ENCODE measurements around the gene DERL3.

Gene DERL3

DNA sequence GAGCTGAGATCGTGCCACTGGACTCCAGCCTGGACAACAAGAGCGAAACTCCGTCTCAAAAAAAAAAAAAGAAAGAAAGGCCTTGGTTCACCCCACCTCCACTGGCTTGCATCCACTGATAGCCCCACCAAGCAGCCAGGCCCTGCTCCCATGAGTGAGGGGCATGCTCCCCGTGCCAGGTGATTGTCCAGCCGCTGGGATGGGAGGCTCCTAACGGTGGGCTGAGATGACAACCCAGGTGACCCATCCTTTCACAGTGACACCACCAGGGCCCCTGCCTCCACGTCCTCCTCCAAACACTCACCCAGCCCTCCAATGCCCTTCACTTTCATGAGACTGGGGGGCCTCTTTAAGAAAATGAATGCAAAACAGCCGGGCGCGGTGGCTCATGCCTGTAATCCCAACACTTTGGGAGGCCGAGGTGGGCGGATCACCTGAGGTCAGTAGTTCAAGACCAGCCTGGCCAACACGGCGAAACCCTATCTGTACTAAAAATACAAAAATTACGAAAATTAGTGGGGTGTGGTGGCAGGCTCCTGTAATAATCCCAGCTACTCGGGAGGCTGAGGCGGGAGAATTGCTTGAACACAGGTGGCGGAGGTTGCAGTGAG lies 8.6 kb upstream of the DERL3 start:
- DNase-seq: no peak

DNA sequence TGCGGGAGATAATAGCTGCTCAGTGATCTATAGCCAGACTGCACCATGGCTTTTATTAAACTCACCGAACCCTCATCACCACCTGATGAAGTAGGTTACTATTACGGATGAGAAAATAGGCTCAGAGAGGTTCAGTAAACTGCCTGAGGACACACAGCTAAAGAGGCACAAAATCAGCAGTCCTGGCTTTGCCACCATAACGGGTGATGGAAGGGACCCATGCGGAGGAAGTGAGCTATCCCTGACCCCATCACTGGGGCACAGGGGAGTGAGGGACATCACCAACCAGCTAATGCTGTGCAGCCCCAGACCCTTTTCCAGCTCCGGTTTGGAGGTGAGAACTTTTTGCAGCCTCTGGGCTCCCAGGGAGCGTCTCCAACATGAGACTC lies 7.3 kb upstream of the DERL3 start:
- no peak for DNase-seq

DNA sequence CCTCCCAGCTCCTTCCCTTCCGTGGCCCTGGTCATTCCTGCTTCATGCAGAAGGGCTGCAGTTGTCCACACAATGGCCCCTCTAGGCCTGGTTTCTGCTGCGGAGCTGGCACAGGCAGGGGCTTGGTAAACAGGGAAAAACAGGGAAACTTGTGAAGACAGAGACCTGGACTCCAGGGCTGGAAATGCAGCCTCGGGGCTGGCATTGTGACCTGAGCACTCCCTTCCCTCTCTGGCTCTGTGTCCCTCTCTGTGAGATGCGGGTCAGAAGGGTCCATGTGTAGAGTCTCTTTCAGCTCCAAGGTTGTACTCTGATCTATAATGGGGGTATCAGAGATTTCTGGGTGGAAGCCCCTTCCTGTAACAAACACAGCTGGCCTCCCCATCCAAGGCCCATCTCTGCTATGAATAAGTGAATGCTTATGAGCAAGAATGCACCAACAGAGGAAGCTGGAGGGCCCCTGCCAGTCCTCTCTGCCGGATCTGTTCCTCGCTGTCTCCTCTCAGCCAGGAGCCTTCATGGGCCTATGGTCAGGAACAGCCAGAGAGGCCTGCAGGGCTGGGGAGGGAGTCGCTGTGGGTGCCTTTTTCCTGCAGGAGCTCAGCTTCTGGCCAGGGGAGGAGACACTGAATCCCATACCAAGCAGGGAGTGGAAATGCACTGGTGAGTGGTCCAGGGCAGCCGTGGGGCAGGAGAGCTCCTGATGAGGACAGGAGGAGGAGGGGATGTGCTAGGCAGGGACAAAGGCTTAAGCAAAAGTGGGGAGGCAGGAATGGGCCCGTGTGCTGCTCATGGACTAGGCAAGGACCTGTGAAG lies 6.7 kb upstream of the DERL3 start:
- no peak for DNase-seq

DNA sequence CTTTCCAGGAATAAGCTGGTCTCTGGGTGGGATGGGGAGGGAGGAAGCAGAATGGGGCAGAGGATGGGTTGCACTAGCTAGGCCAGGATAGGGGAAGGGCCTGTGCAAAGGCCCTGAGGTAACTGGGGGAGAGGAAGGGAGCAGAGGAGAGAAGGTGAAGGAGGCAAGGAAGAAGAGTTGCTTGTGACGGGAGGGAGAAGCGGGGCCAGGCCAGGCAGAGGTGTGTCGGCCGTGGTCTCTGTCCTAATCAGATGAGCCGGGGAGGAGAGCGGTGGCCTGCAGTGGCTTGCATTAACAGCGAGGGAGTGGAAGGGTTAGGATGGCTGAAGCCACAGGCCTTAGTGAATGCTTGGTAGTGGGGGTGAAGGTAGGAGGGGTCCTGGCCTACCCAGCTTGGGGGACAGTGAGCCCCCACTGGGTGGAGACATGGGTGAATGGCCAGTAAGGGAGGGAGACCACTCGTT lies 6.0 kb upstream of the DERL3 start:
- DNase-seq: no peak

DNA sequence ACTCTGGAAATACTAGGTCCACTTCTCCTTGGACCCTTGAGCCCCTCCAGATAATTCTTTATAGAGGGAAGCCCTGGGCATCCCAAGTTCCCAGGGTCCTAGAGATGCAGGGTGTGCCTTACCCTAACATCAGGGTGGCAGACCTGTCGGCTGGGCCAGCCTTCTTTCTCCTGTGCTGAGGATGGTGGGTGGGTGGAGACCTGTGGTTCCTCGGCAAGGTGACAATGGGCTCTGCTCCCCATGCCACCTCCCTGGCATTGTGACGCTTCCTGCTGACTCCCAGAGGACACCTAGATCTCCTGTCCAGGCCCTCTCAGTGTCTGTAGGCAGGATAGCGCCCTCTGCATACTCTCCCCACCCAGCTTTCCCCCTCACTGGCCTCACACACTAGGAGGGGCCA lies 3.8 kb upstream of the DERL3 start:
- DNase-seq: no peak

DNA sequence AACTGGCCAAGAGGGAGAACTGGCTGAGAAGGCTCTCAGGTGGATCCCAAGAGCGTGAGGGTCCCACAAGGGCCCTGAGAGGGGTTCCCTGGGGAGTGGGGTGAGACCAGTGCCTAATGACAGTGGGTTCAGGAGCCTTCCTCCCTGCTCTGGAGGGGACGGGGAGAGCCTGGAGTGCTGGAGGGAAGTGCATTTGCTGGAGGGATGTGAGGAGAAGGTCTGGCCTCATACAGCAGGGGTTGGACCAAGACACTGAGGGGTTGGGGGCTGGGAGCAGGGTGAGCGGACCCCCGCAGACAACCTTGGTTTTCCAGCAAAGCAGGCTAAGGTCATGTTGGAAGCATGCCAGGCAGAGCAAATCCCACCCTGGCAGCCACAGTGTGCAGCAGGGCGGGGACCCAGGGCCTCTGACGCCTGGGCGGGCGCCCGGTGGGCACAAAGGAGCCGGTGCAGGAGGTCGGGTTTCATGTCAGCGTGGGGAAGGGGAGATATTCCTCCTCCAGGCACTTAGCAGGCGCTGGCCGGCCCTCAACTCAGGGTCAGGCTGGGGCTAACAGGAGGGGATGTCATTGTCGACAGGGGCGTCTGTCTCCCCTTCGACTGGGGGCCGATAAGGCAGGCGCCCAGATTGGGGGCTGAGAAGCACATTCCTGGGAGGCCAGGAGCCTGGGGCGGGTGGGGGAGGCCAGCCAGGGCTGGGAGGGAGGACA lies 3.1 kb upstream of the DERL3 start:
- no peak for DNase-seq

DNA sequence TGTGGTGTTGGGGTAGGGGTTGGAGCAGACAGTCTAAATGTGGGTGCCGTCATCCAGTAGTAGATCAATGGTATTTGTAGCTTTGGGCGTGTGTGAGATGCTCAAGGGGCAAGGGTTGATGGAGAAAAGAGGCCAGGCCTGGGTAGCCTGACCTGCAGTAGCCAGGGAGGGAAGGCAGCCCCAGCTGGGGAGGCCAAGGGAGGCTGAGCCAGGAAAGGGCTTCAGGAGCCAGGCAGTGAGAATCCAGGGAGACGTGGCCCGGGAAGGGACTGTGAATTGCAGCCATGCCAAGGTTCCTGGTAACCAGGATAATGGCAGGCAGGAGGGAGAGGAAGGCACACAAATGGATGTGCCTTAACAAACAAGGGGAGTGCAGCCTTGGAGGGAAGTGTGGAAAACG lies 2.5 kb upstream of the DERL3 start:
- no peak for DNase-seq

DNA sequence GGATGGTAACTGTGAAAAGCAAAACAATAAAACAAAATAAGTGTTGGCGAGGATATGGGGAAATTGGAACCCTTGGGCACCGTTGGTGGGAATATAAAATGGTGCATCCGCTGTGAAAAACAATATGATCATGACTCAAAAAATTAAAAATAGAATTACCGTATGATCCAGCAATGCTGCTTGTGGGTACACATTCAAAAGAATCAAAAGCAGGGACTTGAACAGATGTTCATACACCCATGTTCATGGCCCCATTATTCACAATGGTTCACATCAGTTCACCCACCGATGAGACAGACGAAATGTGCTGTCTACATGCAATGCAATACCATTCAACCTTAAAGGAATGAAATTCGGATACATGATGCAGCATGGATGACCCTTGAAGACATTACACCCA lies 1.2 kb upstream of the DERL3 start:
- DNase-seq: no peak

DNA sequence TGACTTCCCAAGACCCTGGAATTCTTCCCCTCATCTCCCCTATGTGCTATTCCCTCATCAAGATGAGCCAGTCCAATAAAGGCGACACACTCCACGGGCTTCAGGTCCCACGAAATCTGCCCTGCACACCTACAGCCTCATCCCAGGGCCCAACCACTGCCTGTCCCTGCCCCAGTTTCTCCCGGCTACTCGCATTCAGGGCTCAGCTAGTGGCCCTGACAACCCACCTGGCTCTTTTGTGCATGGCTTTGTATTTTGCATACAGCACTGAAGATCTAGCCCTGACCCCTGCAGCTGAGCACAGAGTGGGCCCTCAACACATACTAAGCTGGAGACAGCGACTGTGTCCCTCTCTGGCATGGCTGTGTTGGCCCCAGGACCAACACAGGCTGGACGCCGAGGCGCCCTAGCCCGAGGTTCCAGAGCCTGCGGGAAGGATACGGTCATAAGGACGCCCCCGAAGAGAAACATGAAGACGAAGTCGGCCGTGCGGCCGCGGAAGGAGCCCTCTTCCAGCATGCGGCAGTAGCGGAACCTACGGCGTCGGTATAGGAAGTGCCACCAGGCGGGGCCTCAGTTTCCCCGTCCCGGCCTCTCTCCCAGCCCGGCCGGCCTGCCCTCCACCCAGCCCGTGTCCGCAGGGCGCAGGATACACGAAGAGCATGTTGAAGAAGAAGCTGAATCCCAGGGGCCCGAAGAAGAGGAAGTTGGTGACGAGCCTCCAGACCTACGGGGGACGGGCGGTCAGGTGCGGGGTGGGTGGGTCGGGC lies 710 bp downstream of the DERL3 start:
- no peak for DNase-seq

DNA sequence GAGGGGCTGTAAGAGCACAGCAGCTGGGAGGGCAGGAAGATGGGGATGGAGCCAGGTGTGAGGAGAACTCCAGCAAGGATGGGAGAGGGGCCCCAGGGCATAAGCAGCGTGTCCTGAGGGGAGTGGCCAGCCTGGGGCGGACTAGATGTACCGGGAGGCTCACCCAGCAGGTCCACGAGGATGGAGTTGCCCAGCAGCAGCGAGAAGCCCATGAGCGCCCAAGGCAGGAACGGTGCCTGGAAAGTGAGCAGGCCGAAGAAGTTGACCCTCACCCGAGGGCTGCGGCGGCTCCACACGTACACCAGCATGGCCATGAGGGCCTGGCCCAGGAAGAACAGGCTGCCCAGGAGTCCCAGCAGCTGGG lies 1.3 kb downstream of the DERL3 start:
- no peak for DNase-seq

DNA sequence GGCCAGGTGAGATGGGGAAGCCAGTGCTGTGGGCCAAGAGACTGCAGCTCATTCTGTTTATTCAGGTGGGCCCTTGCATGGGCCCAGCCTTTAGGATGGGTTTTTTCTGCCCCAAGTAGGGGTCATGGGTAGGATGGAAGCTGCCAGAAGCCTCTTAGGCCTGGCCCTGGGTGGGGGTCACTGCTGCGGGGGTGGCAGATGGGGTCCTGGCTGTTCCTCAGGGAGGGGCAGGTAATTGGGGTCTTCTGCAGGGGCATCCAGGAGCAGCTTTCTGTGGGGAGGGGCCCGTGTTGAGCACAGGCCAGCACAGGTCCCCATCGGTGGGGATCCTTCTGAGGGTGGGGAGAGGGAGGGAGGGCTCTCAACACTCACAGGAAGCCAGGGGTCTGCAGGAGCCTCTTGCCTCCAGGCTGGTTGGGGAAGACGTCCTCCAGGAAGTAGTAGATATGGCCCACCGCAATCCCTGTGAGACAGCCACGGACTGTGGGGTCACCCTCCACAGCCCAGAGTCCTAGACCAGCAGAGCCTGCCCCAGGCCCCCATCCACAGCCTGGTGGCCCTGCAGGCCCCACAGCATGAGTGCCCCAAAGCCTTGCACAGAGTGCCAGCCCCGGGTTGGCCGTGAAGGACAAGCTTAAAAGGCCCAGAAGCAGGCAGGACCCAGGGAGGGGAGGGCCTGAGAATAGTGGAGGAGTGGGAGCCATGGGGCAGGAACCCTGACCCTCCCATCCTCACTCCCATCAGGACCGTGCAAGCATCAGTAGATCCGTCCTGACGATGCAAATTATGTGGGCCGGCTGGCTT lies 1.9 kb downstream of the DERL3 start:
- no peak for DNase-seq

DNA sequence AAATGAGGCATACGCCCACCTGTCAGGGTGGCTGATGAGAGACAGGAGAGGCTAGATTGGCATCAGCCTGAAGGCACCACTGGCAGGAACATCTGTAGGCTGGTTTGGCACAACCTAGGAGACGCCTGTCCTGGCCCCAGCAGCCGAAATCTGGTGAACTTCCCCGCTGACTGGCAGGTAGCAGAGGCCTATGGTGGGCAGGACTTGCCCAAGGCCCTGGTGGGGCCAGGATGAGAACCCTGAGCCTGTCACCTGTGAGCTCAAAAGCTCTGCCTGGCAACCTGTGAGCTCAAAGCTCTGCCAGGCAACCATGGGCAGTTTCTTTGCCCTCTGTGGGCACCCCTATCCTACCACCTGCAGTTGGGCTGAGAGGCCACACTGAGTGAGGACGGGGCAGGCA lies 2.5 kb downstream of the DERL3 start:
- DNase-seq: no peak

DNA sequence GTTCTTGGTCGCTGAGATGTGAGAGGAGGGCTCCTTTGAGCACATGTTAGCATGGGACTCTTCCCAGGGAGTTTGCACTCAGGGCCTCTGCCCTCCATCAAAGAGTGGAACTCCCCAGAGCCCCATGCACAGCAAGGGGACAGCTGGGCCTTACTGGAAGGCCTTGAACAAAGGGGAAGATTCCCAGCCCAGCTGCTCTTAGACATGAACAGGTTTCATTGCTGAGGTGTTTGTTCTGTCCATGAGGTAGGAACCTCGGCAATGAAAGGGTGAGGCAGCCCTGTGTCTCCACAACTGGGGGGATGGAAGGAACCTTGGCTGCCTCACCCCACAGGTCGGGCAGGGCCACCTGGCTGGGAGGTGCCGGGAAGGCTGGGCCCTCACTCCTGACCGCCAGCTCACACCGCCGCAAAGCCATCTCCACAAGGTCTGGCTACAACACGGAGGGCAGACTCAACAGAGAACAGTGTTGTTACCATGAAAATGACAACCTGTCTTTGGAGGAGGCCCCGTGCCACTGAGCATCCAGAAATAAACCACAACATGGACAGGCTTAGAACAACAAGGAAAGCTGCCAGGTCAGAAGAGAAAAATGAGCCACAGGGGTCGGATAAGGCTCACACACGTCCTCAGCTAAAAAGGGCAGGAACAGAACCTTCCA lies 3.2 kb downstream of the DERL3 start:
- DNase-seq: no peak

DNA sequence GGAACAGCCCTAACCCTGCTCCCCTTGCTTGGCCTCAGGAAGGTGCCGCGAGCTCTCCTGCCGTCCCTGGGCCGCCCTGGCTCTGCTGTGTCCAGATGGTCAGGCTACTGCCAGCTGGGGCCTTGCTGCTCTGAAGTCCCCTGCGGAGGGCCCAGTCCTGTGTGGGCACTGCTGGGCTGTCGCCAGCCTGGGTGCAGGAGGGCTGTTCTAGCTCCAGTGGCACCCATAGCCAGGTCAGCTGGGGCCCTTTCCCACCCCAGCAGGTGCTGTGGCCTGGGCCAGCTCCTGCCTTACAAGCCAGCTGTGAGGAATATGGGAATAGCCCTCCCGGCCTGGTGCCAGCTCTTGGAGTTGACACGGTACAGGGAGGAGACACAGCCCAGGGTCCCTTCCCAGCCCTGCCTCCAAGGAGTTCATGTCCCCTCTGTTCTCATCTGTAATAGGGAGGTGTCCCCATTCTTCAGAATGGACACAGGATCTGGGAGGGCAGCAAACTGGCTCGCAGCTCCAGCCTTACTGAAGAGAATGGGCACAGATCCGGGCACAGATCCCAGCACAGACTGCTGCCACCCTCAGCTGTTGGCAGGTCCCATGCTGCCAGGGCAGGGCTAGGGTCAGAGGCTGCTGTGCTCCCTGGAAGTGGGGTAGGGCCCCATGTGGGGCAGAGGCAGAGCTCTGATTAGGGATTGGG lies 3.9 kb downstream of the DERL3 start:
- DNase-seq: no peak

DNA sequence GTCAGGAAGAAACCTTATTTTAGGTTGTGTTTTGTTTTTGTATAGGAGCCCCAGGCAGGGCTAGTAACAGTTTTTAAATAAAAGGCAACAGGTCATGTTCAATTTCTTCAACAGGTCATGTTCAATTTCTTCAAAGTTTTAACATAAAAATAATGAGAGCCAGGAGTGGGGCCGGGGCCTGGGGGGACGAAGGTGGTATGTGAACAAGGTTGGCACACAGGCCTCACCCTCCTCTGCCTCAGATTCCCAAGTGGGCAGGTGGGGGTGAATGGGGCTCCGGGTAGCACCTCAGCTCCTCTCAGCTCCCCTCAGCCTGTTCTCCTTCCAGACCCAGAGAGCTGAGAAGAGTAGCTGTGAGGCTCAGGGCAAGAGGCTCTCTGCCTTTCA lies 4.4 kb downstream of the DERL3 start:
- no peak for DNase-seq

DNA sequence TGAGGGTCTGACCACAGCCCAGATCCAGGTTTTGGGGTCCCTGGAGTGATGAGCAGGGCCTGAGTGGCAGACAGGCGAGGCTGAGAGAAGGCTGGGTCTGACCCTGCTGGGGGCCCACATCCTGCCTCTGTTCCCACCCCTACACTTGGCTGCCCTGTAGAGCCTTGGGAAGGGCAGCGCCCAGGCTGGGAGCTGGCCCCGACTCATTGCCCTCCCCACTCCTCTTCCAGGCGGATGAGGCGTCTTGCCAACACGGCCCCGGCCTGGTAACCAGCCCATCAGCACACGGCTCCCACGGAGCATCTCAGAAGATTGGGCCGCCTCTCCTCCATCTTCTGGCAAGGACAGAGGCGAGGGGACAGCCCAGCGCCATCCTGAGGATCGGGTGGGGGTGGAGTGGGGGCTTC lies 4.9 kb downstream of the DERL3 start:
- no peak for DNase-seq

DNA sequence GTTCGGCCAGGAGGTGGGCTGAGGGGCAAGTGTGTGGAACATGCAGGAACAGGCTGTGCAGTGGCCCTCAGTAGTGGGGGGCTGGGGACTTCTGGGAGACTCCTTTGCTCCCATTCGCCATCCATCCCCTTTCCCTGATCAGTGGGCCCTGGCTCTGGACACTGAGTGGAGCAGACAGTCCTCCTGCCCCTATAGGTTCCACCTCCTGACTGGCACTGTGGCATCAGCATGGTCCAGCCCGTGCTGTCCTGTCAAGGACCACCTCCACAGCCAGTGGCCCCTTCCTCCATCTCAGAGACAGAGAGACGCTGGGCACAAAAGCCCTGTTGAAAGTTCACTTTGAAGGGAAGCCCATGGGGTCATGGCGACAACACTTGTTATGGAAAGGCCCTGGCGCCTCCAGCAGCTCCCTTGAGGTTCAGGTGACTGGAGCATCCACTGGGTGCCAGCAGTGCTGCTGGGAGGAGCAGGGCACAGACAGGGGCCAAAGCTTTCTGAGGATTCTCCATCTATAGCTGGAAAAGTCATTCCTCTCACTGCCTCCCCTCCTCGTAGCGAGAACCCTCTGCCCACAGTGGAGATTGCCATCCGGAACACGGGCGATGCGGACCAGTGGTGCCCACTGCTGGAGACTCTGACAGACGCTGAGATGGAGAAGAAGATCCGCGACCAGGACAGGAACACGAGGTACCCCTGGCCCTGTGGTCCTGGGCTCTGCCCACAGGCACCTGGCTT lies 5.6 kb downstream of the DERL3 start:
- no peak for DNase-seq

DNA sequence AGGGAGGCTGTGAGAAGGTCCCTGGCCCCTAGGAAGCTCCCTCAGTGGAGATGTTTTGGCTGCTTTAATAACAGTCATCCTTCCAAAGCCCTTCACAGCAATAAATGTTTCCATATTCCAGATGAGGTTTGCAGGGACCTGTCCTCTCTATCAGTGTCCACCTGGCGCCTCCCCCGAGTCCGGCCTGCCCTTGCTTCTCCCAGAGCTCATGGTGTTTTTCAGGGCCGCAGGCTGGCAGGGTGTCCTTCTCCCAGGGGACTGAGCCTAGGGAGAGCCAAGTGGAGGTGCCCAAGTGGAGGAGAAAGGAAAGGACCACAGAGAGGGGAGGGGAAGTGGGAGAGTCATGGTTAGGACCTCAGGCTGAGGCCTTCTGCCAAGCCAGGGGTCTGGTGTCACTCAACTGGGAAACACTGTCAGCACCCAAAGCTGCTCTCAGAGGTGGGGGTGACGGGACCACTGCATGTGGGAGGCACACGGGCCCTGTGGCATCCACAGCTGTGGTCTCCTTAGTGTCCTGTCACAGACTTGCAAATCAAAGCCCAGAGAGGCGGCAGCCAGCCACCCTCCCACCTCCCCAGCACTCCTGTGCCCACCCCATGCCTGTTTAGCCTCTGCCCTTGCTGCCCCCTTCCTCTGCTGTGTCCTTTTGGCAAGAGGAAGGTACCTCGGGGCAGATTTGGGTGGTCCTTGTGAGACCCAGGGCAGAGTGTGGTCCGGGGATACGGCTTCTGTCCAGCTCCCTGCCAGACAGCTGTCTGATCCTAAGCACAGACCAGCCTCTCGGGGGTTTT lies 6.4 kb downstream of the DERL3 start:
- no peak for DNase-seq

DNA sequence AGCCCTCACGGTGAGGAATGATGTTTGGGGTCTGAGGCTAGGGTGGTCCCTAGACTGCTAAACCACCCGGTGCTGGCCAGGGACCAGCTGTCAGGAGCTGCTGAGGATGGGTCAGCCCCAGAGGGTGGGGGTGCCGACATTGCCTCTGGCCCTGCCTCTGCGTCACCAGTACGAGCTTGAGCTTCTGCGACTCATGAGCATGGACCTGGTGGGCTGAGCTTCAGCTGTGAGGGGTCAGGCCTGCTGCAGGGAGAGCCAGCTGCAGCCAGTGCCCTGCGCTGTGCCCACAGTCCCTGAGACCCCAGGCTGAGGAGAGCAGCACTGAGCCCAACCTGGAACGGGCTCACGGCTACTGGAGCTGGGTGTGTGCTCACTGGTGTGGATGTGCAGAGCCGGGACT lies 7.0 kb downstream of the DERL3 start:
- DNase-seq: no peak

DNA sequence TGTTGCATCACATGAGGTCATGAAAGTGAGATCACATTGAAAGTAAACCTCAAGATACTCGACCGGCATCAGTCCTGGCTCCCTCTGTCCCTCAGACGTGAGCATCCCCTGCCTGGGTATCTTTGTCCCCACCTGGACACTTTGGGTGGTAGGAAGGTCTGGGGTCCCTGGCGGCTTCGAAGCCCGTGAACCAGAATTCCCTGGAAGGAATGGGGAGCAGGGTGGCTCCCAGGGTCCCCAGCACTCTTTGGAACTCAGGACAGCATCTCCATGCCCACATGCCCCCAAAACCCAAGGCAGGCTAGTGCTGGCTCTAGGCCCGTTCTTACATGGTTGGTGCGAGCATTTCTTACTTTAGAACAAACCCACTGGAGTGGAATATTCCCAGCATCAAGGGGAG lies 7.5 kb downstream of the DERL3 start:
- no peak for DNase-seq

All from hematopoietic multipotent progenitor cell treated with erythropoietin and hydrocortisone succinate and interleukin-3 and kit ligand, for 8 days (in vitro differentiated cells).